Retinal pigment epithelial cell (primary cell): ENCODE results near the gene NT5DC3.
"Not testable (repeated sequence)": the region's sequence is repeated elsewhere in the genome, so short reads cannot be mapped to it uniquely, and the experiment has no call there.

Experiments used
- DNase-seq: peaks from one replicate; pipeline ENCODE4 v3.0.0-alpha.2; 2010; ENCODE audit warnings: low read depth
- H3K4me3 ChIP-seq: 2 replicates; pipeline ENCODE4 v1.5.1; 2011; ENCODE audit warnings: mild to moderate bottlenecking, low read length, control low read depth, moderate library complexity
- TF ChIP-seq, protein P1 (sequence below): conservative IDR thresholded peaks from 2 replicates; pipeline ENCODE4 v1.5.1; 2011; ENCODE audit warnings: low read depth, low read length, control low read depth, inconsistent platforms

Gene NT5DC3

DNA sequence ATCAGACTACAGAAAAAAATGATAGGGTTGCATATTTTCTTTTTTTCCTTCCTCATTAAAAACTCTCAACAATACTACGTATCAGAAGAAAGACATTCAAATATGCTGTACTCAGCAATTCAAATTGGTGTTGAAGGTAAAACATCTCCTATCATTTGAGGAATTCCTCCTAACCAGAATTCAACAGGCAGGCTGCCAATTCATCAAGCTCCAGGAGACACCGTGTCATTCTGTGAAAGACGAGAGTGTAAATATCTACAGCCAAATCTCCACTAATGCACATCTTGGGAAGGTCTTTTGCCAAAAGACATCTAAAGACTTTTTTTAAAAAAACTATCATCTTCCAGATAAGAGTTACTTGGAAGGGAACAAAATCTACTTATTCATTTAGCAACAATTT, 26.6 kb downstream of the NT5DC3 start:
- no peak for DNase-seq
- TF ChIP-seq, protein P1, sequence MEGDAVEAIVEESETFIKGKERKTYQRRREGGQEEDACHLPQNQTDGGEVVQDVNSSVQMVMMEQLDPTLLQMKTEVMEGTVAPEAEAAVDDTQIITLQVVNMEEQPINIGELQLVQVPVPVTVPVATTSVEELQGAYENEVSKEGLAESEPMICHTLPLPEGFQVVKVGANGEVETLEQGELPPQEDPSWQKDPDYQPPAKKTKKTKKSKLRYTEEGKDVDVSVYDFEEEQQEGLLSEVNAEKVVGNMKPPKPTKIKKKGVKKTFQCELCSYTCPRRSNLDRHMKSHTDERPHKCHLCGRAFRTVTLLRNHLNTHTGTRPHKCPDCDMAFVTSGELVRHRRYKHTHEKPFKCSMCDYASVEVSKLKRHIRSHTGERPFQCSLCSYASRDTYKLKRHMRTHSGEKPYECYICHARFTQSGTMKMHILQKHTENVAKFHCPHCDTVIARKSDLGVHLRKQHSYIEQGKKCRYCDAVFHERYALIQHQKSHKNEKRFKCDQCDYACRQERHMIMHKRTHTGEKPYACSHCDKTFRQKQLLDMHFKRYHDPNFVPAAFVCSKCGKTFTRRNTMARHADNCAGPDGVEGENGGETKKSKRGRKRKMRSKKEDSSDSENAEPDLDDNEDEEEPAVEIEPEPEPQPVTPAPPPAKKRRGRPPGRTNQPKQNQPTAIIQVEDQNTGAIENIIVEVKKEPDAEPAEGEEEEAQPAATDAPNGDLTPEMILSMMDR = no peak
- no peak overlapping the region for H3K4me3 ChIP-seq

- TF ChIP-seq, protein P1 = no peak
- no peak overlapping the region for H3K4me3 ChIP-seq
- DNase-seq = no peak
Measured at GRCh38 chr12:103813949-103814348, 27.1 kb downstream of the NT5DC3 start.

DNA sequence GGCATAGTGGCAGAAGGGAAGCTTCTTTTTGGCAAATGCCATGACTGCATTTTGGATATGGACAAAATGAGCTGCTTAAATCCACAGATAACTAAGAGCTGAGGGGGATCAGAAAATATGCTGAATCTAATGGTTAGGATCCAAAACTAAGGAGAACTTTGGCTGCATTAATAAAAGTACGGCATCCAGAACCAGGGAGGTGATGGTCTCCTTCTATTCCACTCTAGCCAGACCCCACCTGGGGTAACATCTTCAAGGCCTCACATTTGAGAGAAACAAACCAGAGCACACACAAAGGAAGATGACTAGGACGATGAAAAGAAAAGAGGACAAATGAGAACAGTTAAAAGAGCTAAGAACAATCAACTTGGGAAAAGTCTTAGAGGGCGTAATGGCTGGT, 27.6 kb downstream of the NT5DC3 start:
- H3K4me3 ChIP-seq = no peak overlapping the region
- no peak for DNase-seq
- TF ChIP-seq, protein P1 = no peak

GRCh38 chr12:103812789-103813188, 28.2 kb downstream of the NT5DC3 start:
- TF ChIP-seq, protein P1 = no peak
- DNase-seq = no peak
- no peak overlapping the region for H3K4me3 ChIP-seq

DNA sequence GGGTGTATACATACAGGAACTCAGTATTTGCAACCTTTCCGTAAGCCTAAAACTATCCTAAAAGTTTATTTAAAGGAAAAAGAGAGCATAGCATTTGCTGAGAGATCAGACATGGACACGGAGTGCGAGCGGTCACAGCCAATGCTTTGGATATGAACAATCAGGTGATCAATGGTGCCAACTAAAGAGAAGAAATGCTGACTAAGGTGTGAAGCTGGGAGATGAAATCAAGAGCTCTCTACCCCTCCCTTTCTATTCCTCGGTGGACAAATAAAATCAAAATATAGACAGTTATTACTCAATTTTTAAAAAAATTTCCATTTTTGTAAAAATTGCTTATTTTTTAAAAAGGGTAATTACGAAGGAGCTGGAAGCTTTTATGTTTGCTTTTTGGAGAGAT, 29.2 kb downstream of the NT5DC3 start:
- H3K4me3 ChIP-seq = no peak overlapping the region
- TF ChIP-seq, protein P1 = no peak
- DNase-seq = no peak

DNA sequence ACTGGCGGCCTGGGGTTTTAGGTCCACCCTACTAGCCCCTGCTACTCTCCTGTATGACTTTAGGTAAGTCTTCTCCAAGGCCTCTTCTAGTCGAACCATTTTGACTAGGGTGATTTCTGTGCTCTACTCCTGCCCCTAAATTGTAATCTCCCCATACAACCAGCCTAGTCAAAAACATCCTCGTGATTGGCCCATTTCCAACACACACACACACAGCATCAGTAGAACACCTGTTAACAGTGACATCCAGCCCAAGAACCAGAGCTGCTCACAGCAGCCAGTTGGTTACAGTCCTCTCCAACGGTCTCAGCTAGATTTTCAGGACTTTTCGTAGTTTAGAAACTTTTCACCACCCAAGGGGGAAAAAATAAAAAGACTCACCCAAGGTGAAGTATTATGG, 30.9 kb downstream of the NT5DC3 start:
- no peak for DNase-seq

GRCh38 chr12:103809639-103810038, 31.4 kb downstream of the NT5DC3 start:
- not testable (repeated sequence) for H3K4me3 ChIP-seq, DNase-seq

More for the DNA sequence above, 30.9 kb downstream of the NT5DC3 start:
- TF ChIP-seq, protein P1 = no peak
- H3K4me3 ChIP-seq = no peak overlapping the region

DNA sequence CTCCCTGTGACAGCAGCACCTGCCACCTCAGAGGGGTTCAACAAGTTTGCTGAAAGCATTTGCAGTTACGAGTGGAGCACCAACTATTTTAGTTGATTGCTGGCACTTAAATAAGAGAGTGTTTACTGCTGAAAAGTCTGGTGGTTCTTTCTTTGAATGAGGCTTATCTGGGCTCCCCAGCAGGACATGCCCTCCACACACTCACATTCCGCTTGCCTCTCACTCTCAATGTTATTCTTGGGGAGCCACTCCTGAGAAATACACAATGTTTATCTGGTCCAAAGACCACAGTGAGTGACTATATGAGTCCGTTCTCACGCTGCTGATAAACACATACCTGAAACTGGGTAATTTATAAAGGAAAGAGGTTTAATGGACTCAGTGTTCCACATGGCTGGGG, 31.9 kb downstream of the NT5DC3 start:
- H3K4me3 ChIP-seq = no peak overlapping the region
- TF ChIP-seq, protein P1 = no peak
- no peak for DNase-seq
